ENCODE measurements around the gene ABHD16B. TPM values are rescaled to one million over a fixed set of nuclear protein-coding genes. Genes with fewer than 3 reads are reported as not detected.

ABHD16B gene
- total and polyA plus RNA-seq, 8 donors = 0.18 TPM; not detected in 7

DNA sequence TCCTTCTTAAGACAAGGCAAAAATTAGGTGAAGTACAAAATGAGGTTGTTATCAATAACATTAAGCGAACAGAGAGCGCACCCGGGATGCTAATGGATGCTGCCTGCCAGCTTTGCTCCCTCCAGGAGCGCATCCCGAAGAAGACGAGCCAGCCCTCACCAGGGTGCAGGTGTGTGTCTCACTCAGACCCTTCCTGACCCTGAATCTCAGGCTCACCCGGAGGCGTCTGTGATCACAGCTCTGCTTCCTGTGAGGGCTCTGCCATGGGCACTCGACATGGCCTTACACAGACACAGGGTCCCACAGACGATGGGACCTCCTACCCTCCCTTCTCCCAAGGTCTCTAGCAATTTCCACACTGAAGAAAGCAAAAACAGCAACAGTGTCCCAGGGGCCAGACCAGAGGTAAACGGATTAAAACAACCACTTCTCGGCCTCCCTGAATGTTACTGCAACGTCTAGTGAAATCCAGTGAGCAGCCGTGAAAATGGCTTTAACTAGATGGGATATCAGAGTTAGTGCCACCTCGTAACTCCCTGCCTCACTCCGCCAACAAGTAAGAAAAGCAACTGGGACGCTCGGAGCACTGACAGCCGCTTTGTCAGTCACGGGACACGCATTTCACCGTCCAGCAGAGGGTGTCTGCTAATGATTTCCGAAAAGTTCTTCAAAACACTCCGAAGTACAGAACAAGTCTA, 41.9 kb upstream of the ABHD16B start:
- ATAC-seq = peak; percentile 43
- Histone ChIP-seq H3K27ac (no peak overlapping the region), H3K4me1 (no peaks in the 10 kb centered on the region), H3K4me3 (no peak overlapping the region), H3K27me3 (no peaks in the 10 kb centered on the region), H3K36me3 (no peaks in the 10 kb centered on the region), H3K9me3 (no peaks in the 10 kb centered on the region)
- no peak for TF ChIP-seq CTCF (IDR thresholded peaks at IDR 0.05)
- no peak for DNase-seq
- intact Hi-C loops (cut with DNase I) = no loop called here

DNA sequence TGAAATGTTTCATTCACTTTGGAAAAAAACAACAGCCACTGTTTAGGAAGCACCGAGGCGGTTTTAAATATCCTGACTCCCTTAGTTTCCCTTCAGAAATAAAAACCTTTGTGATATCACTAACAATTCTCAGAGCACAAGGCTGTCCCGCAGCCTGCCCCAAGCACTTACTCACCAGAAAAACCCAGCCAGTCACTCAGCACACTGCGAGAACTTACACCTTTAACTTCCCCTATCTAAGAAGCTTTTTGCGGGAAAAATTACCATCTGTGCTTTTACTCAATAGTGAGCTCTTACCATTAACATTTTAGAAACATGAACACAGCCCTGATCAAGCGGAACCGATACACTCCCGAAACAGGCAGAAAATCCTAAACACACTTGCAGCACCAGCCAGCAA, 39.5 kb upstream of the ABHD16B start:
- intact Hi-C loops (cut with DNase I) = no loop called here

GRCh38 chr20:63822276-63822696, 39.0 kb upstream of the ABHD16B start:
- Histone ChIP-seq H3K27ac (no peak overlapping the region), H3K36me3 (no peaks in the 10 kb centered on the region), H3K4me3 (no peak overlapping the region), H3K9me3 (no peaks in the 10 kb centered on the region), H3K4me1 (no peaks in the 10 kb centered on the region), H3K27me3 (no peaks in the 10 kb centered on the region)
- intact Hi-C loops (cut with DNase I) = no loop called here
- DNase-seq (no peak), ATAC-seq (peak; percentile 50)
- TF ChIP-seq CTCF (IDR thresholded peaks at IDR 0.05) = no peak

More for the DNA sequence above, 39.5 kb upstream of the ABHD16B start:
- DNase-seq (no peak), ATAC-seq (no peak)
- Histone ChIP-seq H3K27ac (no peak overlapping the region), H3K4me1 (no peaks in the 10 kb centered on the region), H3K9me3 (no peaks in the 10 kb centered on the region), H3K27me3 (no peaks in the 10 kb centered on the region), H3K4me3 (no peak overlapping the region), H3K36me3 (no peaks in the 10 kb centered on the region)
- TF ChIP-seq CTCF (IDR thresholded peaks at IDR 0.05) = no peak

- H3K36me3 ChIP-seq = no peaks in the 10 kb centered on the region
- no peaks in the 10 kb centered on the region for H3K9me3 ChIP-seq
- peaks cover 0 to 11% of the 10 kb centered on the region in 2 donors for H3K4me1 ChIP-seq
- ATAC-seq (no peak), DNase-seq (no peak)
- peaks cover 0 to 12% of the 10 kb centered on the region in 2 donors for H3K27me3 ChIP-seq
- TF ChIP-seq CTCF (IDR thresholded peaks at IDR 0.05) = no peak
- no peak overlapping the region for H3K4me3 ChIP-seq
- H3K27ac ChIP-seq = no peak overlapping the region
- intact Hi-C loops (cut with DNase I) = no loop called here
These were observed 37.5 kb upstream of the ABHD16B start for GRCh38 chr20:63823691-63824311.

DNA sequence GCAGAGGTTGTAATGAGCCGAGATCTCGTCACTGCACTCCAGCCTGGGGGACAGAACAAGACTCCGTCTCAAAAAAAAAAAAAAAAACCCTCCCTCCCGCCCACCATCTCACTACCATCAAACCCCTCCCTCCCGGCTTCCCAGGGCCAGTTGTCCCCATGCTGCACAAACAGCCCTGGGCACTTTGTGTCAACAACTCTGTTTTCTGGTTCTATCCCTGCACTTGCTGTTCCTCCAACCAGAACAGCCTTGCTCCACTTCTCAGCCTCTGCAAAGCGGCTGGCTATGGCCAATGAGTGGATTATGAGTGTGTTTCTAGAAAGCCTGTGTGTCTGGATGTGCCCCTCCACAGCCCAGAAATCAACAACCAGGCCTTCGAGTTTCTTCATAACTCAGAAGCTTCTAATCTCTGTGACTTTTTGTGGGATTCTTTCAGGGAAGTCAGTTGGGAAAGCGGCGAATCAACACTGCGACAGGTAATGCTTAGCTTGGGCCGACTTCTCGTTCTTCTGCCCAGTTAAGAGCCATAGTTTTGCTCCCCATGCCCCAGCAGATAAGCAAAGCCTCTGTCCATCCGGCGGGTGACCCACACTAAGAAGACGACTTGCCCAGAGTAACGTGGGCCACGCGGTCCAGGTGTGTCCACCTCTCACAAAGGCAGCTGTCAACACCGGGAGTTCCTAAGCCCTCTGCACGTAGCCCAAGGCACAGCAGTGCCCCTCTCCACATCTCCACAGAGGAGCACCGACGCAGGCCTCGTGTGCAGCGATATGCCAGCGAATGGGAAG, 35.8 kb upstream of the ABHD16B start:
- ATAC-seq (no peak), DNase-seq (no peak)
- intact Hi-C loops (cut with DNase I) = no loop called here
- Histone ChIP-seq H3K4me3 (no peak overlapping the region), H3K27me3 (peaks cover 0 to 29% of the 10 kb centered on the region in 2 donors), H3K27ac (no peak overlapping the region), H3K9me3 (no peaks in the 10 kb centered on the region), H3K36me3 (no peaks in the 10 kb centered on the region), H3K4me1 (peaks cover 0 to 26% of the 10 kb centered on the region in 2 donors)
- TF ChIP-seq CTCF (IDR thresholded peaks at IDR 0.05) = no peak

Data from left lung (tissue), 10 donors.